ENCODE measurements around the gene TSHZ1.

GRCh38 chr18:75269696-75270095 lies 59.1 kb downstream of the TSHZ1 start:
- TF ChIP-seq CTCF (IDR thresholded peaks at IDR 0.05; ENCODE audit: low read depth, low read length) (no peak), EZH2phosphoT487 (IDR thresholded peaks at IDR 0.05; ENCODE audit: low read depth) (no peak)

Measured in OCI-LY3 (cell line).